Activated T-helper 1 cell treated with anti-CD3 and anti-CD28 coated beads, Interleukin-2, amount 50 U/mL, for 16 hours (primary cell): Measurements from ENCODE around the gene ZNF451.

Experiments used
- DNase-seq, 2 donors: peaks; one replicate each; pipeline ENCODE4 v3.0.0-alpha.2; 2020; ENCODE audit warnings: low read depth in 1 of 2, low spot score in 1 of 2

ZNF451 gene

GRCh38 chr6:57147955-57148858 is 58.2 kb downstream of the ZNF451 start:
- DNase-seq = no peak

- no peak for DNase-seq
These were observed 68.7 kb downstream of the ZNF451 start for GRCh38 chr6:57158658-57159057.

GRCh38 chr6:57159127-57159526 is 69.1 kb downstream of the ZNF451 start:
- DNase-seq = no peak

GRCh38 chr6:57162028-57162427 is 72.0 kb downstream of the ZNF451 start:
- DNase-seq = no peak

GRCh38 chr6:57162516-57162915 is 72.5 kb downstream of the ZNF451 start:
- no peak for DNase-seq

- DNase-seq = no peak
These were observed 74.0 kb downstream of the ZNF451 start for GRCh38 chr6:57163956-57164355.

- DNase-seq = no peak
These were observed 75.1 kb downstream of the ZNF451 start for GRCh38 chr6:57165080-57165479.

- DNase-seq = peak; percentile 65 to 78
These were observed 82.4 kb downstream of the ZNF451 start, which contains the start of gene BAG2 for GRCh38 chr6:57172136-57173055. TSS of gene BAG2 (plus strand) at chr6:57172326. CDS start at chr6:57172698, 372 bp downstream.

GRCh38 chr6:57173056-57173885 is 83.3 kb downstream of the ZNF451 start:
- no peak for DNase-seq

- no peak for DNase-seq
These were observed 84.0 kb downstream of the ZNF451 start for GRCh38 chr6:57173886-57174510.

GRCh38 chr6:57174511-57174907 is 84.5 kb downstream of the ZNF451 start:
- DNase-seq = no peak

- DNase-seq = no peak
These were observed 87.7 kb downstream of the ZNF451 start for GRCh38 chr6:57177545-57178265.

- DNase-seq = no peak
These were observed 90.6 kb downstream of the ZNF451 start for GRCh38 chr6:57180596-57180995.

- DNase-seq = no peak
These were observed 92.0 kb downstream of the ZNF451 start for GRCh38 chr6:57182017-57182432.

GRCh38 chr6:57183336-57183735 is 93.3 kb downstream of the ZNF451 start:
- DNase-seq = no peak

GRCh38 chr6:57190140-57190539 is 100.2 kb downstream of the ZNF451 start:
- DNase-seq = no peak

GRCh38 chr6:57193177-57193576 is 103.2 kb downstream of the ZNF451 start:
- DNase-seq = no peak

- no peak for DNase-seq
These were observed 105.5 kb downstream of the ZNF451 start for GRCh38 chr6:57195457-57195856.

- no peak for DNase-seq
These were observed 109.1 kb downstream of the ZNF451 start for GRCh38 chr6:57198926-57199636.
